Activated naive CD4-positive, alpha-beta T cell treated with anti-CD3 and anti-CD28 coated beads, Interleukin-2, amount 50 U/mL, for 72 hours (primary cell): ENCODE measurements around the gene TICAM1. TPM values are rescaled to one million over a fixed set of nuclear protein-coding genes. Genes with fewer than 3 reads are reported as not detected.
"Not testable (repeated sequence)": the region's sequence is repeated elsewhere in the genome, so short reads cannot be mapped to it uniquely, and the experiment has no call there.

ENCODE experiments used
- ATAC-seq, 2 donors: fragments of 150-1000 bp; cut with Tn5 transposase; 2 replicates each; pipeline ENCODE4 v1.10.0; 2021; ENCODE audit warnings: mild to moderate bottlenecking in 2 of 2, moderate library complexity in 2 of 2
- DNase-seq, 2 donors: peaks; one replicate each; pipeline ENCODE4 v3.0.0; 2021 to 2022; ENCODE audit warnings: low spot score in 2 of 2
- H3K27ac Mint-ChIP-seq, 2 donors: one replicate each; pipeline ENCODE4 v1.8.0; 2022; ENCODE audit warnings: mild to moderate bottlenecking in 2 of 2, mixed read lengths in 2 of 2
- H3K36me3 Mint-ChIP-seq, 2 donors: one replicate each; pipeline ENCODE4 v1.8.0; 2022; ENCODE audit warnings: mixed read lengths in 2 of 2
- H3K9me3 Mint-ChIP-seq, 2 donors: one replicate each; pipeline ENCODE4 v1.8.0; 2022; ENCODE audit warnings: mixed read lengths in 2 of 2
- total RNA-seq, 2 donors: library from RNA; stranded (reverse); gene quantifications; one replicate each; pipeline ENCODE4 v1.2.3, GENCODE V29; 2022

The TICAM1 gene
- 10 to 100 TPM; 18.8 to 27.5 TPM for total RNA-seq

GRCh38 chr19:4831304-4831978, at the start of gene TICAM1:
Gene TICAM1 (minus strand): TSS chr19:4831712. CDS start chr19:4818377, 13,335 bp downstream.
- peak within 1 kb of the TSS; percentile 90 to 96 for H3K27ac Mint-ChIP-seq
- ATAC-seq (peak; percentile 93 to 98), DNase-seq (peak; percentile 74 to 88)
- peaks cover 9 to 19% of the 10 kb centered on the region in 2 donors for H3K36me3 Mint-ChIP-seq
- no peaks in the 10 kb centered on the region for H3K9me3 Mint-ChIP-seq

- DNase-seq, result no peak
- no peaks in the 10 kb centered on the region for H3K9me3 Mint-ChIP-seq
- H3K36me3 Mint-ChIP-seq, result no peaks in the 10 kb centered on the region
- H3K27ac Mint-ChIP-seq, result peak overlapping the region in 1 of 2 donors; percentile 37
- ATAC-seq, result peak in 1 of 2 donors; percentile 51
Measured at GRCh38 chr19:4879041-4879440, 47.5 kb upstream of the TICAM1 start.

DNA sequence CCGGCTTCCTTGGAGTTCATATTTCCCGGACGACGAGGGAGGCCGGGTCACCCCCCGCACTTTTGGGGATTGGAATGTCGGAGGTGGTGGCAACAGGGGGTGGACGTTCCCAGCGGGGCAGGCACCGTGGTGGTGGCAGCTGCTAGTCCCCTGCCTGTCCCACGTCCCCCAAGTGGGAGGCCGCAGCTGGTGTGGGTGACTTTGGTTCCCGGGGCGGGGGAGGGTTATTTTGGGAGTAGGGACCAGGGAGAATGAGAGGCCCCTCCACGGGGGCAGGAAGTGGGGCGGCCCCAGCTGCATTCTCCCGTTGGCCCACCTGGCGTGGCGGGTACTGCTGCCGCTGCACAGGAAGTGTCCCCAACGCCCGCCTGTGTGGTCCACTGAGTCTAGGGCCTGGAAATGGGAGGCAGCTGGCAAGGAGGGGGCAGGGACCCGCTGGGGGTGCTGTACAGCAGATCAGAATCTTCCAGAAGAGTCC, 47.0 kb upstream of the TICAM1 start:
- no peak for DNase-seq
- peak in 1 of 2 donors; percentile 22 for ATAC-seq
- Mint-ChIP-seq H3K27ac (peak overlapping the region in 1 of 2 donors; percentile 37), H3K9me3 (no peaks in the 10 kb centered on the region), H3K36me3 (no peaks in the 10 kb centered on the region)

DNA sequence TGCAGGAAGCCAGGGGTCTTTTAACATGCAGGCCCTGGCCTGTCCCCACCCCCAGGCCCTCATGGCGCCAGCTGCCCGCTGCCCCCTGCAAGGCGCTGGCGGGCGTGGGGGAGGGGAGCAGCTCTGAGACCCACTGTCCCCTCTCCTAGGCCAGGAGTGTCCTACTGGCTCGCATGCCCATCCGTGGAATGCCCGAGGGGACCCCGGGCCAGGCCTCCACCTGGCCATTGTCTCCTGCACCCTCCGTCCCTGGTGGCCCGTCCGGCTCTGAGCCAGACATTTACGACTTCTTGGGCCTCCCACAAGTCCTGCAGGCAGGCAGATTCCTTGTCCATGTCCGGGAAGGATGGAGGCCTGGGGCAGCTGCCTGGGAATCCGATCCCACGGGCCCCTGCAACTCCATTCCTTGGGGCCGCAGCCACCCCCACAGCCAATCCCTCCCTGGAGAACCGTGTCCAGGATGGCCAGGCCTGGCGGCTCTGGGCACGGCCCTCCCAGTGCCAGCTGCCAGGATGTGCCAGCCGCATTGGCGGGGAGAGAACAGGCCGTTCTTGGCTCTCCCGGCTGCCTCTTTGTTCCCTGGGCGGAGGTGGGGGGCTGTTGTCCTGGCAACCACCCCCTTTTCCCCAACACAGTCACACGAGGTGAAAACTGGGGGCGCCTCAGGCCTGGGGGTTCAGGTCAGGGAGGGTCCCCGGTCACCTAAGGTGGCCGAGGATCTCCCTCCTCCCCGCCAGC, 46.4 kb upstream of the TICAM1 start:
- Mint-ChIP-seq H3K9me3 (no peaks in the 10 kb centered on the region), H3K36me3 (no peaks in the 10 kb centered on the region), H3K27ac (peak overlapping the region in 1 of 2 donors; percentile 37)
- DNase-seq (no peak), ATAC-seq (no peak)

- ATAC-seq (no peak), DNase-seq (no peak)
- Mint-ChIP-seq H3K36me3 (no peaks in the 10 kb centered on the region), H3K9me3 (no peaks in the 10 kb centered on the region), H3K27ac (no peak overlapping the region)
Measured at GRCh38 chr19:4873930-4874329, 42.4 kb upstream of the TICAM1 start.

GRCh38 chr19:4871711-4872110, 40.2 kb upstream of the TICAM1 start:
- H3K9me3 Mint-ChIP-seq, result no peaks in the 10 kb centered on the region
- no peak overlapping the region for H3K27ac Mint-ChIP-seq
- ATAC-seq (no peak), DNase-seq (no peak)
- H3K36me3 Mint-ChIP-seq, result no peaks in the 10 kb centered on the region

DNA sequence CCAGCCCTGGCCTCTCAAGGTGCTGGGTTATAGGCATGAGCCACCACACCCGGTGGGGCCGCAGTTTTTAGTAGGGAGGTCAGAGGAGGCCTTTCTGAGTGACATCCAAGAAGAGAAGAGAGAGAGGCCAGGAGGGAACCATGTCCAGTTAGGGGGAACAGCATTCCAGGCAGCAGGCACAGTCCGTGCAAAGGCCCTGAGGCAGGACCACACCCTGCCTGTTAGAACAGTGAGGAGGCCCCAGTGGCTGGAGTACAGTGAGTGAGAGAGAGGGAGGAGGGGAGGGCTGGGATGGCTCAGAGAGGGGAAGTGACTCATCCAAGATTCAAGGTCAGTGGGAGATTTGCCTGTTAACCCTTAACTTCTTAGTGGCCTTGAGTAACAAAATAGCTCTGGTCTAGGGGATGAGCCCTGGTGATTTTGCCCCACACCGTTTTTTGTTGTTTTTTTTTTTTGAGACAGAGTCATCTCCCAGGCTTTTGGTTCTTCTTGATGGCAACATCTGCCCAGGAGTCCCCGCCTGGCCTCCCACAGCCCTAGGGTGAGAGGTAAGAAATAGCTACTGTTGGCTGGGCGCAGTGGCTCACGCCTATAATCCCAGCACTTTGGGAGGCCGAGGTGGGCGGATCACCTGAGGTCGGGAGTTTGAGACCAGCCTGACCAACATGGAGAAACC, 38.7 kb upstream of the TICAM1 start:
- ATAC-seq, result peak in 1 of 2 donors; percentile 69
- Mint-ChIP-seq H3K36me3 (no peaks in the 10 kb centered on the region), H3K9me3 (no peaks in the 10 kb centered on the region), H3K27ac (peak overlapping the region in 1 of 2 donors; percentile 49)
- no peak for DNase-seq

DNA sequence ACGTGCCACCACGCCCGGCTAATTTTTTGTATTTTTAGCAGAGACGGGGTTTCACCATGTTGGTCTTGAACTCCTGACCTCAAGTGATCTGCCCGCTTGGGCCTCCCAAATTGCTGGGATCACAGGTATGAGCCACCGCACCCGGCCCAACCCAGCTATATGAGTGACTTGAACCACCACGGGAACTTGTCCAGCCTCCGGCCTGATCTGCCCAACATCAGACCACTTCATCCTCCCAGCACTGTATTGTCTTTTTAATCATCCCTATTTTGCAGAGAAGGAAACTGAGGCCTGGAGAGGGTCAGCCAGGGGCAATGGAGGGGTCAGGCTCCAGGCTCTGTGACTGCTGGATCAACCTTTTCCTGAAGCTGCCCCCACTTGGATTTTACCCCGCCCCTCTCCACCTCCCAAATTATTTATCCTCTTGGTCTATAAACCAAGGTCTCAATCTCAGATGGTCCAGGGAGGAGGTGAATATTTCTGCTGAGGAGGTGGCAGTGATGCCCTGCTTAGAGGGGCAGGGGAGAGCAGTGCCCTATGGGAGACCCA, 36.8 kb upstream of the TICAM1 start:
- DNase-seq (no peak), ATAC-seq (no peak)
- peak overlapping the region in 1 of 2 donors; percentile 63 for H3K27ac Mint-ChIP-seq
- H3K9me3 Mint-ChIP-seq, result no peaks in the 10 kb centered on the region
- H3K36me3 Mint-ChIP-seq, result no peaks in the 10 kb centered on the region

DNA sequence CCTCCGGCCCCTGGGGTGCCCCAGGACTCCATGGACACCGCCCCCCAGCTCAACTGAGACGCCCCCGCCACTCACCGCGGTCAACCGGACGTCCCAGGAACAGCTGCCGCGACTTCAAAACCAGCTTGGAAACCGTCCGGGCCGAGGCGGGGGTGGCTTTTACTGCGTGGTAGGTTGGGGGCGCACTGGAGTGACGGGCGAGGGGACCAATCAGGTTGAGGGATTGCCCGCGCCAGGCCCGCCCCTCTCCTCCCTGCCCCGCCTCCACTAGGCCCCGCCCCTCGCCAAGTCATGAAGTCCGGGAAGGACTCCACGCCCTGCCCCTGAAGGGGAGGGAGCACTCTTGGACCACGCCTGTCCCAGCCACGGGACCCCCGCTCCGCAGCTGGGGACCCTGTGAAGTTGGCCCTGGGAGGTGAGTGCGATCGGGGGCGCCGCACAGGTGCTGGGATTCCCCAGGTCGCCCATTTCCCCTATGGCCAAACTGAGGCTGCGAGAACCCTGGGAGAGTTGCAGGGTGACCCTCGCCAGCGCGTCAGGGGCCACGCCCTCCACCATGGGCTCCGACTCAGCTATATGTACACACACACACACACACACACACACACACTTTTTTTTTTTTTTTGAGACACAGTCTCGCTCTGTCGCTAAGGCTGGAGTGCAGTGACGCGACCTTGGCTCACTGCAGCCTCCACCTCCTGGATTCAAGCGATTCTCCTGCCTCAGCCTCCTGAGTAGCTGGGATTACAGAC, 36.2 kb upstream of the TICAM1 start, which contains the start of gene PLIN3:
TSS of gene PLIN3 (minus strand) at position 134 of the 752 bp plus-strand sequence. CDS start 6,273 bp downstream, outside the sequence.
- peak; percentile 93 to 97 for DNase-seq
- ATAC-seq, result peak; percentile 90 to 96
- H3K9me3 Mint-ChIP-seq, result no peaks in the 10 kb centered on the region
- peak within 1 kb of the TSS; percentile 15 to 72 for H3K27ac Mint-ChIP-seq
- H3K36me3 Mint-ChIP-seq, result no peaks in the 10 kb centered on the region

DNA sequence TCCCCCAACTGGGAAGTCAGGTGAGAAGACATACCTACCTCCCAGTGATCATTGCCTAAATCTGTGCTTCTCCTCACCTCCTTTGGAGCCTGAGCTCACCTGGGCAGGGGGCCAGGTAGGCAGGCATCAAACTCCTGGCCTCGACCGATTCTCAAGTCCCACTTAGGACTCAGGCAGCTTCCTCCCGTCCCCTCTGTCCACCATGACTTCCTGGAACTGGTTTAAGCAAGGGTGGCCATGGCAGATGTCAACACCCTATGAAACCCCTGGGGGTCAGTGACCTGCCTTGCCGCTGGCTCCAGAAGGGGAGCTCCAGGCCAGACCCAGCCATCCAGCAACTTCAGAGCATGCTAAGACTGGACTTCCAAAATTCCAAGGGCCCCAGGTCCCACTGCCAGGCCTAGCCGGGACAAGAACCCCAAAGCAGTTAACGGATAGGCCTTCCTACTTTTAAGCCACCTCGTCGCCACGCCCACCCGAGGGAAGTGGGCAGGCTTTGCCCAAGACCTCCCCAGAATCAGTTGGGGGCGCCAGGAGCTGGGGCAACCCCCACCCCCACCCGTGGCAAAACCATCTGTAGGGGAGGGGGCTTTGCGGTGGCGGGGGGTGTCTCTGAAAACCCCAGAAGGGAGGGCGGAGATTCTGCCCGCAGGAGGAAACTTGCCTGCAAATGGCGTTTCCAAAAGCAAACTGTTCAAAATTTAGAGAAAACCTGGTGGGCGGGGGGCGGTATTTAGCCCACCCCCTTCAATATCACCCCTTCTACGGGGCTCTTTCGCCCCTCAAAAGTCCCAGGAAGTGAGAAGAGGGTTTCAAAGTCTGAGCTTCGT, 35.3 kb upstream of the TICAM1 start:
- no peaks in the 10 kb centered on the region for H3K9me3 Mint-ChIP-seq
- peak; percentile 42 to 60 for DNase-seq
- H3K27ac Mint-ChIP-seq, result peak overlapping the region in 1 of 2 donors; percentile 72
- ATAC-seq, result no peak
- H3K36me3 Mint-ChIP-seq, result no peaks in the 10 kb centered on the region

- no peaks in the 10 kb centered on the region for H3K9me3 Mint-ChIP-seq
- DNase-seq (no peak), ATAC-seq (no peak)
- H3K27ac Mint-ChIP-seq, result no peak overlapping the region
- H3K36me3 Mint-ChIP-seq, result no peaks in the 10 kb centered on the region
Measured at GRCh38 chr19:4861147-4861546, 29.6 kb upstream of the TICAM1 start.

- H3K9me3 Mint-ChIP-seq, result no peaks in the 10 kb centered on the region
- DNase-seq, result no peak
Measured at GRCh38 chr19:4859697-4860096, 28.2 kb upstream of the TICAM1 start.

GRCh38 chr19:4856468-4856867, 25.0 kb upstream of the TICAM1 start:
- not testable (repeated sequence) for H3K27ac Mint-ChIP-seq, H3K36me3 Mint-ChIP-seq, ATAC-seq, H3K9me3 Mint-ChIP-seq, DNase-seq

More at GRCh38 chr19:4859697-4860096, 28.2 kb upstream of the TICAM1 start:
- no peak for ATAC-seq
- H3K27ac Mint-ChIP-seq, result no peak overlapping the region
- no peaks in the 10 kb centered on the region for H3K36me3 Mint-ChIP-seq

- not testable (repeated sequence) for ATAC-seq, DNase-seq, H3K27ac Mint-ChIP-seq, H3K36me3 Mint-ChIP-seq, H3K9me3 Mint-ChIP-seq
Measured at GRCh38 chr19:4853506-4853905, 22.0 kb upstream of the TICAM1 start.

- no peak for DNase-seq
- no peak overlapping the region for H3K27ac Mint-ChIP-seq
- no peaks in the 10 kb centered on the region for H3K9me3 Mint-ChIP-seq
- no peaks in the 10 kb centered on the region for H3K36me3 Mint-ChIP-seq
- no peak for ATAC-seq
Measured at GRCh38 chr19:4852484-4852883, 21.0 kb upstream of the TICAM1 start.
